Activated CD4-positive, CD25-positive, alpha-beta regulatory T cell treated with anti-CD3 and anti-CD28 coated beads, Interleukin-2, amount 50 U/mL, for 72 hours (primary cell): ENCODE data around the gene STYXL1.
A peak's percentile ranks its signal among the peaks of the same experiment; 100 is the strongest.
"Not testable (repeated sequence)": the region's sequence is repeated elsewhere in the genome, so short reads cannot be mapped to it uniquely, and the experiment has no call there.

ENCODE experiments used
- DNase-seq: peaks from one replicate; pipeline ENCODE4 v3.0.0; 2021

STYXL1 gene, protein sequence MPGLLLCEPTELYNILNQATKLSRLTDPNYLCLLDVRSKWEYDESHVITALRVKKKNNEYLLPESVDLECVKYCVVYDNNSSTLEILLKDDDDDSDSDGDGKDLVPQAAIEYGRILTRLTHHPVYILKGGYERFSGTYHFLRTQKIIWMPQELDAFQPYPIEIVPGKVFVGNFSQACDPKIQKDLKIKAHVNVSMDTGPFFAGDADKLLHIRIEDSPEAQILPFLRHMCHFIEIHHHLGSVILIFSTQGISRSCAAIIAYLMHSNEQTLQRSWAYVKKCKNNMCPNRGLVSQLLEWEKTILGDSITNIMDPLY

DNA sequence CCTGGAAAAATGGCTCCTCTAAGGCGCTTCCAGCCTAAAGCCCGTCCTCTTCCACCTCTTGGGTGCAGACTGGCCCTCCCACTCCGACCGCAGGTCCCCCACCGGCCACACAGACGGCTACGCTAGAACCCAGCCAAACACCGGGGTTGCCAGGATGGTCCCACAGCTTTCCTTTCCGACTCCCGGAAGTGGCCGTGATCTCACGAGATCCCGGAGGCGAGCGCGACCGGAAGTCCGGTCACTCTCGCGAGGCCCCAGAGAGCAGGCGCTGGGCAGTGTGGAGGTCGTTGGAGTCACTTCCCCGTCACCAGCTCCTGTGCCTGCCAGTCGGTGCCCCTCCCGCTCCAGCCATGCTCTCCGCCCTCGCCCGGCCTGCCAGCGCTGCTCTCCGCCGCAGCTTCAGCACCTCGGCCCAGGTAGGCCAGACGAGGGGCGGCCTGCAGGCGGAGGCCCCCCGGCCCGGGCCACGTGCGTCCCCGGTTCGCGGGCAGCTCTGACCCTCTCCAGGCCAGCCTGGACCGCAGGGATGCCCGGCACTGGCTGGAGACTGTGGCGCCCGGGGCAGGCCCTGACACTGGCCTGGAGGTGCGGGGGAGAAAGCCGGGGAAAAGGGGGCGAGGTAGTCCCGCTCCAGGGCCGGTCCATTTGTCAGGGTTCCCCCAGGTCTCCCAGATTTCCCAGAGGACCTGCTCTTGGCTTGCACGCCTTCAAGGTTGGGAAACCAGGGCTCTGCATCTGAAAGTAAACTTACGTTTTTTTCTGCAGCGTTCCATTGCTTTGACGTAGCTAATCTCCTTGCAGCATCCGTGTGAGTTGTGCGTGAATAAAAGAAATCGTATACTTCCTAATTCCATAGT, at the start of gene STYXL1, which contains the start of gene MDH2:
Gene STYXL1, minus strand, starts transcription at position 190 of the 857 bp plus-strand sequence. CDS start 17,477 bp downstream, outside the sequence.
Gene MDH2, plus strand, starts transcription at position 296 of the 857 bp plus-strand sequence. Its CDS starts 55 bp downstream, at position 351.
- DNase-seq: peak; percentile 90

DNA sequence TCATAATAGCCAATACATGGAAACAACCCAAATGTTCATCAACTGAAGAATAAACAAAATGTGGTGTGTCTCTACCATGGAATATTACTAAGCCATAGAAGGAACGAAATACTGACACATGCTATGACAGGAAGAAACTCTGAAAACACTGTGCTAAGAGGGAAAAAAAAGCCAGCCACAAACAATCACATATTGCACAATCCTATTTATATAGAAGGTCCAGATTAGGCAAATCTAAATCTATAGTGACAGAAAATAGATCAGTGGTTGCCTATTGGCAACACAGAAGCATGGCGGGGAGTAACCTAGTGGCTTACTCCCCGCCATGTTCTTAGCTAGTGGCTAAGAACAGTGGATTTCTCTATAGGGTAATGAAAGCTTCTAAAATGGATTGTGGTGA, 48.1 kb upstream of the STYXL1 start:
- no peak for DNase-seq

DNA sequence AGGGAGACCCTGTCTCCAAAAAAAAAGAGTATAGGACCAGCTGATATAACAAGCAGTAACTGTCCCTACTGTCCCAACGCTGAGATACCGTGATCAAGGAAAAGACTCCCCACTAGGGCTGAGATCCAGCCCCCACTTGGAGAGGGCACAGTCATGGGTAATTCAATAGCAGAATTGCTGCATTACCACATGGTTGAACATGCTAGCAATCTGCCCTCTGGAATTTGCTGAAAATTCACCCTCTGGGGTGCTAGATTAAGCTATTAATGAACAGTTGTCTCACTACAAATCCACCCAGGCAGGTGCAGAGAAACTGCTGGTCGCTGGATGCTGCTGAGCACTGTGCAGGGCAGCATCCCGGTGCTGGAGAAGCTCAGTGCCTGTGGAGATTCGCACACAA, 46.5 kb upstream of the STYXL1 start:
- not testable (repeated sequence) for DNase-seq

DNA sequence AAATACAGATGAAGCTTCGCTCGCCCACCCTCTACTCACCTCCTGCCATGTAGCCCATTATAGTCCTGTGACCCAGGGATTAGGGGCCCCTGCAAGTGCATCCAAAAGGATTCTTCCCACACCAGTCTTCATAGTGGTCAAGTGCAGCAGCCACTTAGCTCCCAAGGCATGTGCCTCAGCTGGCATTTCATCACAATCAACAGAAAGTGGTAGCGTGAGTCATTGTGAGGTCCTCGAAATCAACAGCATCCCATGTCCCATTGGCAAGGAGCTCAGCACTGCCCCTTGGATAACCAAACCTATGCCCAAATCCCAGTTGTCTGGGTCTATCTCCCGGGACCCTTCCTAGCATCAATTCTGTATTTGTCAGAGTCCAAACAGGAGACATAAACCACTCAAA, 45.7 kb upstream of the STYXL1 start:
- not testable (repeated sequence) for DNase-seq

DNA sequence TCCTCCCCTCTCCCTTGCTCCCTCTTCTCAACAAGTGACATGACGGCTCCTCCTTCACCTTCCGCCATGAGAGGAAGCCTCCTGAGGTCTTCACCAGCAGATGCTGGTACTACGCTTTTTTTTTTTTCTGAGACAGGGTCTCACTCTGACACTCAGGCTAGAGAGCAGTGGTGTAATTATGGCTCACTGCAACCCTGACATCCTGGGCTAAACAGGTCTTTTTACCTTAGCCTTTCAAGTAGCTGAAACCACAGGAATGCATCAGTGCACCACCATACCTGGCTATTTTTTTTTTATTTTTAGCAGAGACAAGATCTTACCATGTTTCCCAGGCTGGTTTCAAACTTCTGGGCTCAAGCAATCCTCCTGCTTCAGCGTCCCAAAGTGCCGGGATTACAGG, 43.7 kb upstream of the STYXL1 start:
- DNase-seq: no peak

DNA sequence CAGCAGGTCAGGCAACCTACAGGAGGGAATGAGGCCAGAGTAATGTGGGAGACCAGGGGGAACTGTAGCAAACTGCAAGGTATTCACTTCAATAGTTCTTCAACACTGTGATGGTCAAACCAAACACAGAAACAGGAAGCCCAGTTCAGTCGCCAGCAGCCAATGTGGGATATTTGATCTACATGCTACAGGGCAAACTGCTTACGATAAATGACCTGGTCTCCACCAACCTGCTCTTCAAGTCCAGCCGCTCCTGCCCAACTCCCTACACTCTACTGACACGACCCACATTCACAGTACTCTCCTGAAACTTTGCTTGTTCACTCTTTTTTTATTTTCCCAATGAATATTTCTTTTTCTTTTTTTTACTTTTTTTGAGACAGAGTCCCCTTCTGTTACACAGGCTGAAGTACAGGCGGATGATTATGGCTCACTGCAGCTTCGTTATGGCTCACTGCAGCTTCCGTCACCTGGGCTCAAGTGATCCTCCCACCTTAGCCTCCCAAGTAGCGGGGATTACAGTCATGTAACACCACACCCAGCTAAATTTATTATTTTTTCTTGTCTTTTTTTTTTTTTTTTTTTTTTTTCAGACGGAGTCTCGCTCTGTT, 42.2 kb upstream of the STYXL1 start:
- no peak for DNase-seq

DNA sequence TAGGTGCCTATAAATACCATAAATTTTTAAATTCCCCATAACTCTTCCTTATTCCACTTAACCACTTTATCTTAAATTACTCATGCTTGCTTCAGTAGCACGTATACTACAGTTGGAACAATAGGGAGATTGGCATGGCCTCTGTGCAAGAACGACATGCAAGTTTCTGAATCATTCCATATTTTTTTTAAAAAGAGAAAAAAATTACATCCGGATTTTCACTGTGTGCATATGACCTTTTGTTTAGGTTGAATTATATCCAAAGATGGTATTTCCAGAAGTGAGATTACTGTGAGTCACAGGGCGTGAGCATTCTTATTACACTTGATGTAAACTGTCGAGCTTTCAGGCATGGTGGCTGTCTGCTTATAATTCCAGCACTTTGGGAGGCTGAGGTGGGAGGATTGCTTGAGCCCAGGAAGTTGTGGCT, 39.6 kb upstream of the STYXL1 start:
- DNase-seq: not testable (repeated sequence)

DNA sequence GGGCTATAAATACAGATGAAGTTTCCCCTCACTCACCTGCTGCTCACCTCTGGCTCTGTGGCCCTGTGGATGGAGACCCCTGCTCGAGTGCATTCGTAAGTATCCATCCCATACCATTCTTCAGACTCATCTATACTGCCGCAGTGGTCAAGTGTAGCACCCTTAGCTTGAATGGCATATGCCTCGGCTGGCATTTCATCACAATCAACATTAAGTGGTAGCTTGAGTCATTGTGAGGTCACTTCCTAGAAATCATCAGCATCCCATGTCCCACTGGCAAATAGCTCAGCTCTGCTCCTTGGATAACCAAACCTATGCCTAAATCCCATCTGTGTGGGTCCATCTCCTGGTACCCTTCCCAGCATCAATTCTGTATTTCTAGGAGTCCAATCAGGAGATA, 38.3 kb upstream of the STYXL1 start:
- no peak for DNase-seq

DNA sequence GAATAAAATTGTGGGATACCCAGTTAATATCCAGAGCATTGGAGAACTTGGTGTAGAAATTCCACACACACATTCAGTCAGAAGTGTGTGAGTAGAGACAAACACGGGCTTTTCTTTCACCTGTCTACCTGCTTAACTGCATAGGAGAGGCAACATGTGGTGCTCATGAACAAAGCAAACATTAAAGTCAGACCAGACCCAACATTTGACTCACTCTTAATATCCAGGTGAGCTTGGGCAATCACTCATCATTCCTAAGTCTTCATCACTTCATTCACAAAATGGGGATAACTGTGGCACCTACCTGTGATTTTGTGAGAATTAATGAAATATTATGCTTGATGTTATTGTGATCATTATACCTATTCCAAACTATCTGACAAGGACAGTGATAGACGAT, 36.3 kb upstream of the STYXL1 start:
- not testable (repeated sequence) for DNase-seq

DNA sequence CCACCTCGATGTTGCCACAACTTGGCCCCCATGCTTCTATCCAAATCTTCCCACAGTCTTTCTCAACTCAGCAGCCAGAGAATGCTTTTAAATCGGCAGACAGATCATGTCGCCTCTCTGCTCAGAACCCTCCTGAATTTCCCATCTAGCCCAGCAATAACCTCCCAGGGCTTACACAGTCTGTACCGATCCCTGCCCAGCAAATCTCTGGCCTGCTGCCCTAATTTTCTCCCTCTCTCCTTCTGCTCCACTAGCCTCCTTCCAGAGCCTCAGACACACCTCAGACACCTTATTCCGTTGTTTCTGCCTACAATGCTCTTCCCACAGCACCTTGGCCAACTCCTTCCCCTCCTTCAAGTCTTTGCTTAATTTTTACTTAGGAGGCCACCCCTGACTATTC, 32.4 kb upstream of the STYXL1 start:
- DNase-seq: no peak

DNA sequence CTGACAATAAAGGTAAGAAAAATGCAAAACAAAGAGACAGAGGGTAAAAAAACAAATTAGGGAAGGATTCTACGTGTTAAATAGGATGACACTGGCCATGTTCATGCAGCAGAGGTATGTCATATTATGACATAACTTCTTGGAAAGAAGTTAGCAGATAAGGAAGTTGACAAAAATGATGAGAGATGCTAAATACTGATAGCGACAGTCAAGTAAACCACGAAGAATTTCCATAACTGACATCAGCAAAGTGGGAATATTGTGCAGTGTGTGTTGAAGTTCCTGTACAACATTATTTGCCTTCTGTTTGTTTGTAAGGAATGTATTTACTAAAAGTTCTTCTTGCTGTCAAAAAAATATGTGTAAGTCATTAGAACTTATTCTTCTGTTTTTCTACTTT, 29.6 kb upstream of the STYXL1 start:
- DNase-seq: no peak

DNA sequence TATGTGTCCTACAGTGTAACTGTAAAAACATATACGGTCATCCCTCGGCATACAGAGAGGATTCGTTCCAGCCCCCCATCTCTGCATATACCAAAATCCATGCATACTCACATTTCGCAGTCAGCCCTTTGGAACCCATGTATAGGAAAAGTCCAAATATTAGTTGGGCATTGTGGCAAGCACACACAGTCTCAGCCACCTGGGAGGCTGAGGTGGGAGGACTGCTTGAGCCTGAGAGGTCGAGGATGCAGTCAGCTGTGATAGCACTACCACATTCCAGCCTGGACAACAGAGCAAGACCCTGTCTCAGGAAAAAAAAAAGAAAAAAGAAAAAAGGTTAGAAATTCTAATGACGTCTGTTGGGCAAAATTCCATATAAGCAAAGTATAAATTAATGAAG, 29.2 kb upstream of the STYXL1 start:
- no peak for DNase-seq

DNA sequence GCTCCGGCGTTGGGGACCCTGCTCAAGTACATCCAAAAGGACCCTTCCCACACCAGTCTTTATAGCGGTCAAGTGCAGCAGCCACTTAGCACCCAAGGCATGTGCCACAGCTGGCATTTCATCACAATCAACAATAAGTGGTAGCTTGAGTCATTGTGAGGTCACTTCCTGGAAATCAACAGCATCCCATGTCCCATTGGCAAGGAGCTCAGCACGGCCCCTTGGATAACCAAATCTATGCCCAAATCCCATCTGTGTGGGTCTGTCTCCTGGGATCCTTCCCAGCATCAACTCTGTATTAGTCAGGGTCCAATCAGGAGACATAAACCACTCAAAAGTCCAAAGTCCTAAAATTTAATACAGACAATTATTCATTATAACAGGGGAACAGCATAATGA, 27.2 kb upstream of the STYXL1 start:
- DNase-seq: no peak

DNA sequence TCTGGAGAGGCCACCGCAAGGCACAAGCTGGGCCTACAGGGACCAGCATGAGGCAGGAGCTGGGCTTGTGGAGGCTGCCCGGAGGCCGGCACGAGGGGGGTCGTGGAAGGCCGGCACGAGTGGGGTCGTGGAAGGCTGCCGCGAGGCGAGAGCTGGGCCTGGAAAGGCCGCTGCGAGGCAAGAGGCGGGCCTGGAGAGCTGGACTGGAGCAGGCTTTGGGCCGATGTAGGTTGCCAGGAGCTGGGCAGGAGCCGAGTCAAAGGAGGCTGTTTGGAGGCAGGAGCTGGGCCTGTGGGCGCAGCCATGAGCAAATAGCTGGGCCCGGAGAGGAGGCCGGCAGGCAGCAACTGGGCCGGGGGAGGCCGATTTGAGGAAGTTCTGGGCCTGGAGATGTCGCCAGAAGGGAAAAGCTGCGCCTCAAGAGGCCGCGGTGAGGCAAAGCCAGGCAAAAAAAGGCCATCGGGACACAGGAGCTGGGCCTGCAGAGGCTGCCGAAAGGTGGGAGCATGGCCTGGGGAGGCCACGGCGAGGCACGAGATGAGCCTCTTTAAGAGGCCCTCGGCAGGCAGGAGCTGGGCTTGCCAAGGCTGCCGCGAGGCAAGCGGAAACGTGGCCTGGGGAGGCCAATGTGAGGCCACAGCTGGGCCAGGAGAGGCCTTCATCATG, 26.6 kb upstream of the STYXL1 start:
- no peak for DNase-seq

DNA sequence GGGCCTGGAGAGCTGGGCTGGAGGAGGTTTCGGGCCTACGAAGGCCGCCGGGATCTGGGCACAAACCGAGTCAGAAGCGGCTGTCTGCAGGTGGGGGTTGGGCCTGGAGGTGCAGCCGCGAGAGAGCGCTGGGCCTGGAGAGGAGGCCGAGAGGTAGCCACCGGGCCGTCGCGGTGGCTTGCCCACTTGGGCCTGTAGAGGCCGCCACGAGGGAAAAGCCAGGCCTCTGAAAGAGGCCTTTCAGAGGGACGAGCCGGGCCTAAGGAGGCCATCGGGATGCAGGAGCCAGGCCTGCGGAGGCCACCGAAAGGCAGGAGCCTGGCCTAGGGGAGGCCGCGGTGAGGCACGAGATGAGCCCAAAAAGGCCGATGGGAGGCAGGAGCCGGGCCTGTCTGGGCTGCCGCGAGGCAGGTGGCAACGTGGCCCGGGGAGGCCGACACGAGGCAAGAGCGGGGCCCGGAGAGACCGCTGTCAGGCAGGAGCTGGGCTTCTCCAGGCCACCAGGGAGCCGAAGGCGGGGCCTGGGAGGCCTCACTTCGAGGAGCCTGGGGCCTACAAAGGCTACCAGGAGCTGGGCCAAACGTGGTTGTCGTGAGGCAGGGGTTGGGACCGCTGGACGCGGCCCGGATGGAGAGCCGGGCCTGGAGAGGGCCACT, 25.7 kb upstream of the STYXL1 start:
- DNase-seq: no peak

DNA sequence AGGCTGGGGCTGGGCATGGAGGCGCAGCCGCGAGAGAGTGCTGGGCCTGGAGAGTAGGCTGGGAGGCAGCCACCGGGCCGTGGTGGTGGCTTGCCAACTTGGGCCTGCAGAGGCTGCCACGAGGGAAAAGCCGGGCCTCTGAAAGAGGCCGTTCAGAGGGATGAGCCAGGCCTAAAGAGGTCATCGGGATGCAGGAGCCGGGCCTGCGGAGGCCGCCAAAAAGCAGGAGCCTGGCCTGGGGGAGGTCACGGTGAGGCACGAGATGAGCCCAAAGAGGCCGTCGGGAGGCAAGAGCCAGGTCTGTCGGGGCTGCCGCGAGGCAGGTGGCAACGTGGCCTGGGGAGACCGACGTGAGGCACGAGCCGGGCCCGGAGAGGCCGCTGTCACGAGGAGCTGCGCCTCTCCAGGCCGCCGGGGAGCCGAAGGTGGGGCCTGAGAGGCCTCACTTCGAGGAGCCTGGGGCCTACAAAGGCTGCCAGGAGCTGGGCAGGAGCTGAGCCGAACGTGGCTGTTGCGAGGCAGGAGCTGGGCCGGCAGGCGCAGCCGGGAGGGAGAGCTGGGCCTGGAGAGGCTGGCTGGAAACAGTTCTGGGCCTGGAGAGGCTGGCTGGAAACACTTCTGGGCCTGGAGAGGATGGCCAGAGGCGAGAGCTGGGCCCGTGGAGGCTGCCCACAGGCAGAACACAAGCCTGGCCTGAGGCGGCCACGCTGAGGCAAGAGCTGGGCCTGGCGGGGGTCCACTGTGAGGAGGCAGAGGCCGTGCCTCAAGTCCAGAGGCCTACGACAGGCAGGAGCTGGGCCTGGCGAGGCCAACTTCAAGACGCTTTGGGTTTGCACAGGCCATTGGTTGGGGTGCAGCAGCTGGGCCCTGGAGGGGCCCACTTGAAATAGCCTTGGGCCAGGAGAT, 24.7 kb upstream of the STYXL1 start:
- DNase-seq: no peak

DNA sequence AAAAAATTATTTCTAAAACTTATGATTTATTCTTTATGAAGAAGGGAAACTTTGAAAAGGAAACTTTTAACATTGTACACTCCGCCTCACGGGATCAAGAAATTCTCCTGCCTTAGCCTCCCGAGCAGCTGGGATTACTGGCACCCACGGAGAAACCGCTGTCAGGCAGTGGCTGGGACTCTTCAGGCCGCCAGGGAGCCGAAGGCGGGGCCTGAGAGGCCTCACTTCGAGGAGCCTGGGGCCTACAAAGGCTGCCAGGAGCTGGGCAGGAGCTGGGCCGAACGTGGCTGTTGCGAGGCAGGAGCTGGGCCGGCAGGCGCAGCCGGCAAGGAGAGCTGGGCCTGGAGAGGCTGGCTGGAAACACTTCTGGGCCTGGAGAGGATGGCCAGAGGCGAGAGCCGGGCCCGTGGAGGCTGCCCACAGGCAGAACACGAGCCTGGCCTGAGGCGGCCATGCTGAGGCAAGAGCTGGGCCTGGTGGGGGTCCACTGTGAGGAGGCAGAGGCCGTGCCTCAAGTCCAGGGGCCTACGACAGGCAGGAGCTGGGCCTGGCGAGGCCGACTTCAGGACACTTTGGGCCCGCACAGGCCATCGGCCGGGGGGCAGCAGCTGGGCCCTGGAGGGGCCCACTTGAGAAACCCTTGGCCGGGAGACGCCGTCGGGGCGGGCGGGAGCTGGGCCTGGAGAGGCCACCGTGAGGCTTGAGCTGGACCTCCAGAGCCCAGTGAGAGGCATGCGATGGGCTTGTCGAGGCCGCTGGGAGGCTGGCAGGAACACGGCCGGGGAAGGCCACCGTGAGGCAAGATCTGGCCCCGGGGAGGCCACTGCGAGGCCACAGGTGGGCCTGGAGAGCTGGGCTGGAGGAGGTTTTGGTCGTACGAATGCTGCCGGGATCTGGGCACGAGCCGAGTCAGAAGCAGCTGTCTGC, 23.8 kb upstream of the STYXL1 start:
- no peak for DNase-seq

DNA sequence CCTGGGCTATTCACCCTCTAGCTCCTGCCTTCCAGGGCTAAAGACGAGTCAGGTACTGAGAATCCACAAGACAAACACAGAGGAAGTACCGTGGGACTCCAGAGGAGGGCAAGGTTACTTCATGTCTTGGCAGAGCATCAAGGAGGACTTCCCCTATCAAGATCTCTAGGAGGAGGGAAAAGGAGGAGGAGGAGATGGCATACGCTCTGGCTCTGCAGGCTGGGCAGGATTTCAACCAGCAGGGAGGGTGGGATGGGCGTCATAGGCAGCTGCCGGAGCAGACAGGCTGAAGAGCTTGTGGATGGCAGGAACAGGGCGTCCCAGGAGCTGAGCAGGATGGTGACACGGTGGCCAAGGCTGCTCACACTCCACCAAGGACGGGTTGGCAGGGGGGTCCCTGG, 21.4 kb upstream of the STYXL1 start:
- no peak for DNase-seq

DNA sequence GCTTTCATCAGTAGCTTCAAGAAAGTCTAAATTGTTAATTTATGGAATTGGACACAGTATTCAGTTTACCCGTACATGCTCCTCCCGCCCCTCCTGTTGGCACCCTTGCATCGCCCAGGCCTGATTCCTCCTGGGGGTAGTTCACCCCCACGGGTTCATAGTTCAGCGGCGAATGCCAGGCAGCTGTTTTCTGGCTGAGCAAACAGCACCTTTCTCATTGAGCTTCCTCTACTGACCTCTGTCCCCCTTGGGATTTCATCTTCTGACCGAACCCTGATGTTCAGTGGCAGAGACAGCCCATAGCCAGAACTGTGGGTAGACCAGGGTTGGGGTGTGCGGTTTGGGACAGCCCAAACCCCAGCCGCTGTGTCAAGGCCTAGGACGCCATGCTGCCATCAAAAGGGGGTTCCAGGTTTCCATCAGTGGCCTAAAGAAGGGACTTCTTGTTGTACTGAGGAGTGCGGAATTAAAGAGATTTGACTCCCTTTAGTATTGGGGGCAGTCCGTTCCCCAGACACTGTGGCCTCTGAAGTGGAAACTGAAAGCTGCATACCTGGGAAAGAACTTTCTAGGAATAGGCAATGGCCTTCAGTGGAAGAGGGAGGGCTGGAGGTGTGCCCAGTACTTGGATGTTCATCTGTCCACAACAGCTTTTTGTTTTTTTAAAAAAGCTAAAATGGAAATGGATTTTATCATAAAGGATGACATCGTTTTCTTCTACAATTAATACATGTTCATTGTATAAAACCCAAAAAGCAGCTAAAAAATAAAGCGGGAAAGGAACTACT, 19.1 kb upstream of the STYXL1 start:
- no peak for DNase-seq
